Panc1 (cell line): Measurements from ENCODE around the gene ZBTB7A. TPM values are rescaled to one million over a fixed set of nuclear protein-coding genes. Genes with fewer than 3 reads are reported as not detected.

Experiments
- ATAC-seq: fragments of 200-7000 bp; cut with Tn5 transposase; 2 replicates; pipeline ENCODE4 v1.9.1; 2020; ENCODE audit warnings: mild to moderate bottlenecking, moderate library complexity
- BruUV-seq: library from RNA; stranded (reverse); fragments of 400-500 nt; replicated peaks from 2 replicates; lab custom pipeline; 2021; lab: Mats Ljungman, UMichigan
- CTCF ChIA-PET: fragments of 300-600 bp; sonication (Branson Sonifier 250); formaldehyde crosslinking; loops from one replicate; lab custom pipeline; 2022; ENCODE audit warnings: antibody characterized with exemption; lab: Charles Lee
- POLR2A ChIA-PET: fragments of 300-600 bp; sonication (Branson Sonifier 250); formaldehyde crosslinking; loops from one replicate; lab custom pipeline; 2022; ENCODE audit warnings: antibody characterized with exemption; lab: Charles Lee
- DNase-seq: peaks from one replicate; pipeline ENCODE4 v3.0.0-alpha.2; 2010; ENCODE audit warnings: low read depth, low spot score
- H3K27ac ChIP-seq: 2 replicates; pipeline ENCODE4 v1.5.1; 2011; ENCODE audit warnings: mild to moderate bottlenecking, low read length, inconsistent platforms
- H3K27me3 ChIP-seq: fragments of 200-500 bp; sonication (Bioruptor generic); 2 replicates; pipeline ENCODE4 v1.6.0; 2014; ENCODE audit warnings: low read length, inconsistent platforms; ENCODE audit not compliant: control insufficient read depth, insufficient read depth
- H3K36me3 ChIP-seq: fragments of 200-500 bp; sonication (Bioruptor generic); 2 replicates; pipeline ENCODE4 v1.5.1; 2014; ENCODE audit warnings: inconsistent platforms, mild to moderate bottlenecking, low read length, moderate library complexity; ENCODE audit not compliant: control insufficient read depth, insufficient read depth
- H3K4me1 ChIP-seq: 2 replicates; pipeline ENCODE4 v1.5.1; 2011; ENCODE audit warnings: inconsistent platforms, mild to moderate bottlenecking, low read length, moderate library complexity; ENCODE audit not compliant: control insufficient read depth, insufficient read depth
- H3K4me3 ChIP-seq, 2 experiments: 2 replicates each; pipeline ENCODE4 v1.5.1; 2011 to 2012; ENCODE audit warnings: low read depth in 2 of 2, low read length in 2 of 2, mild to moderate bottlenecking in 2 of 2, inconsistent platforms in 1 of 2, moderate library complexity in 1 of 2
- H3K9me3 ChIP-seq: fragments of 200-500 bp; sonication (Bioruptor generic); 2 replicates; pipeline ENCODE4 v1.5.1; 2014; ENCODE audit warnings: low read depth, mild to moderate bottlenecking, inconsistent platforms, low read length, moderate library complexity; ENCODE audit not compliant: control insufficient read depth, insufficient read depth
- CTCF ChIP-seq: fragments of 450-650 bp; IDR thresholded peaks from 2 replicates; pipeline ENCODE4 v1.5.1; 2017; ENCODE audit warnings: mild to moderate bottlenecking
- POLR2AphosphoS5 ChIP-seq: IDR thresholded peaks from 2 replicates; pipeline ENCODE4 v1.6.1; 2012; ENCODE audit warnings: mild to moderate bottlenecking, low read depth, low read length, moderate library complexity
- REST ChIP-seq, 2 experiments: IDR thresholded peaks; 2 replicates each; pipeline ENCODE4 v1.6.1; 2011 to 2012; ENCODE audit warnings: low read depth in 2 of 2, control low read depth in 1 of 2, low read length in 1 of 2, mild to moderate bottlenecking in 1 of 2, moderate library complexity in 1 of 2; ENCODE audit not compliant: insufficient read depth in 1 of 2
- SIN3A ChIP-seq: IDR thresholded peaks from 2 replicates; pipeline ENCODE4 v1.6.1; 2012; ENCODE audit warnings: low read depth, mild to moderate bottlenecking, low read length, moderate library complexity, borderline replicate concordance; ENCODE audit not compliant: insufficient read depth
- TCF7L2 ChIP-seq: IDR thresholded peaks from 2 replicates; pipeline ENCODE4 v1.6.1; 2011; ENCODE audit warnings: mild to moderate bottlenecking, low read depth, low read length, inconsistent platforms
- in situ Hi-C: cut with HindIII; loops from 2 replicates; pipeline ENCODE4 v1.10.0; 2016; ENCODE audit warnings: low sequenced_read_pairs, low pct_unique_long_range_greater_than_20kb
- intact Hi-C: fragments of 100-400 bp; cut with micrococcal nuclease; formaldehyde crosslinking; loops from one replicate; pipeline ENCODE4 v1.10.0; 2022; ENCODE audit not compliant: unreplicated experiment
- total RNA-seq: library from RNA; stranded (reverse); gene quantifications from one replicate; pipeline ENCODE4 v1.2.1, GENCODE V29; 2021; ENCODE audit not compliant: unreplicated experiment

ZBTB7A gene
- total RNA-seq, 1 experiment from 2014 or later = 48.0 TPM

- CTCF ChIA-PET = no interaction called here
These were observed 46.8 kb upstream of the ZBTB7A start for GRCh38 chr19:4113398-4114088.

GRCh38 chr19:4112367-4112766 lies 45.7 kb upstream of the ZBTB7A start:
- Histone ChIP-seq H3K4me1 (no peaks in the 10 kb centered on the region), H3K27ac (no peak overlapping the region), H3K36me3 (no peaks in the 10 kb centered on the region), H3K27me3 (no peaks in the 10 kb centered on the region), H3K4me3 (no peak overlapping the region), H3K9me3 (no peaks in the 10 kb centered on the region)
- DNase-seq (no peak), ATAC-seq (no peak)
- in situ Hi-C loops = no loop called here
- no TSS peak for BruUV-seq
- TF ChIP-seq CTCF (no peak), REST (IDR thresholded peaks at IDR 0.05; ENCODE audit: insufficient read depth in 1 of 2, low read depth in 2 of 2, low read length in 1 of 2) (no peak), SIN3A (no peak), TCF7L2 (no peak), POLR2AphosphoS5 (no peak)
- POLR2A ChIA-PET = interaction anchor here (0.5 kb wide), 1 partner anchor 193 kb away, joined by 12 read pairs; no protein-coding TSS in a partner anchor
- intact Hi-C loops = no loop called here
- CTCF ChIA-PET = no interaction called here

More at GRCh38 chr19:4113398-4114088, 46.8 kb upstream of the ZBTB7A start:
- no peaks in the 10 kb centered on the region for H3K4me1 ChIP-seq
- no peaks in the 10 kb centered on the region for H3K36me3 ChIP-seq
- TF ChIP-seq TCF7L2 = no peak
- no peak for TF ChIP-seq CTCF
- no peak for DNase-seq
- H3K27ac ChIP-seq = no peak overlapping the region
- H3K27me3 ChIP-seq = no peaks in the 10 kb centered on the region
- no peak overlapping the region for H3K4me3 ChIP-seq
- POLR2A ChIA-PET = no interaction called here
- H3K9me3 ChIP-seq = no peaks in the 10 kb centered on the region
- BruUV-seq = no TSS peak
- ATAC-seq = no peak
- intact Hi-C loops (no loop called here), in situ Hi-C loops (no loop called here)
